K562 (cell line): ENCODE measurements around the gene DNAAF3. TPM values are rescaled to one million over a fixed set of nuclear protein-coding genes. Genes with fewer than 3 reads are reported as not detected.

Experiments used
- CEBPB ChIP-seq: fragments of 450-650 bp; IDR thresholded peaks from 2 replicates; pipeline ENCODE4 v1.6.1; 2016; ENCODE audit warnings: missing genetic modification characterization, missing compliant biosample characterization
- ETV5 ChIP-seq: sonication (generic); formaldehyde crosslinking; IDR thresholded peaks from 2 replicates; pipeline ENCODE4 v1.4.0; 2020; ENCODE audit warnings: low read depth, mild to moderate bottlenecking, missing genetic modification reagents
- ETV6 ChIP-seq, 3 experiments: fragments of 150-350 bp in 1 of 3; sonication (generic) in 1 of 3; formaldehyde crosslinking in 1 of 3; IDR thresholded peaks; 2 replicates each; pipeline versions ENCODE4 v1.6.1 to v1.8.0; 2014 to 2022; ENCODE audit warnings: borderline replicate concordance in 2 of 3, low read depth in 2 of 3, antibody characterized with exemption in 1 of 3, low read length in 1 of 3, mild to moderate bottlenecking in 1 of 3, missing genetic modification reagents in 1 of 3
- HMGN3 ChIP-seq: IDR thresholded peaks from 2 replicates; pipeline ENCODE4 v1.6.1; 2011; ENCODE audit warnings: borderline replicate concordance, low read depth, mild to moderate bottlenecking, mixed read lengths, low read length; ENCODE audit not compliant: insufficient read length; ENCODE audit errors: extremely low read depth
- HOMEZ ChIP-seq: fragments of 250-450 bp; sonication (Bioruptor Pico); IDR thresholded peaks from 2 replicates; pipeline ENCODE4 v1.4.0; 2020; ENCODE audit warnings: mild to moderate bottlenecking, moderate library complexity
- ILF3 ChIP-seq: fragments of 450-650 bp; IDR thresholded peaks from 2 replicates; pipeline ENCODE4 v1.6.1; 2018; ENCODE audit warnings: antibody characterized with exemption, mild to moderate bottlenecking, moderate library complexity, borderline replicate concordance
- MCM3 ChIP-seq: fragments of 450-650 bp; IDR thresholded peaks from 2 replicates; pipeline ENCODE4 v1.6.1; 2016
- MTA2 ChIP-seq: fragments of 450-650 bp; IDR thresholded peaks from 2 replicates; pipeline ENCODE4 v1.6.1; 2016; ENCODE audit warnings: low read depth
- NR2F6 ChIP-seq: fragments of 450-650 bp; formaldehyde crosslinking; IDR thresholded peaks from 2 replicates; pipeline ENCODE4 v1.4.0; 2020; ENCODE audit warnings: mild to moderate bottlenecking
- SMARCE1 ChIP-seq: fragments of 450-650 bp; IDR thresholded peaks from 2 replicates; pipeline ENCODE4 v1.7.1; 2016; ENCODE audit warnings: mild to moderate bottlenecking
- SNAPC5 ChIP-seq: fragments of 250-450 bp; sonication (Bioruptor Pico); IDR thresholded peaks from 2 replicates; pipeline ENCODE4 v1.8.0; 2021; ENCODE audit warnings: moderate library complexity, mild to moderate bottlenecking, inconsistent platforms
- TCF15 ChIP-seq: fragments of 250-450 bp; sonication (Bioruptor Pico); IDR thresholded peaks from 2 replicates; pipeline ENCODE4 v1.8.0; 2022; ENCODE audit warnings: moderate library complexity, mild to moderate bottlenecking, inconsistent platforms
- YY1 ChIP-seq, 3 experiments: IDR thresholded peaks; 2 replicates each; pipeline ENCODE4 v1.6.1; 2011; ENCODE audit warnings: low read length in 2 of 3, mild to moderate bottlenecking in 2 of 3, moderate library complexity in 2 of 3, borderline replicate concordance in 1 of 3, control low read depth in 1 of 3, low read depth in 1 of 3; ENCODE audit not compliant: insufficient read depth in 3 of 3, insufficient replicate concordance in 2 of 3, control insufficient read depth in 1 of 3, insufficient read length in 1 of 3; ENCODE audit errors: extremely low read depth in 1 of 3
- ZC3H8 ChIP-seq: fragments of 450-650 bp; IDR thresholded peaks from 2 replicates; pipeline ENCODE4 v1.6.1; 2017
- ZNF274 ChIP-seq: IDR thresholded peaks from 2 replicates; pipeline ENCODE4 v1.6.1; 2011; ENCODE audit warnings: low read depth, mild to moderate bottlenecking, low read length, moderate library complexity, borderline replicate concordance
- ZNF644 ChIP-seq: fragments of 200-800 bp; sonication (Bioruptor generic); IDR thresholded peaks from 2 replicates; pipeline ENCODE4 v1.6.1; 2016; ENCODE audit warnings: low read depth, missing genetic modification characterization, missing compliant biosample characterization
- ZZZ3 ChIP-seq: fragments of 450-650 bp; IDR thresholded peaks from 2 replicates; pipeline ENCODE4 v1.6.1; 2016; ENCODE audit warnings: antibody characterized with exemption, mild to moderate bottlenecking, moderate library complexity
- polyA plus RNA-seq, 8 experiments: library from polyadenylated mRNA; depleted of rRNA in 4 of 8; stranded (reverse) in 5 of 8; unstranded in 3 of 8; fragments of >200 nt; fragmentation: Nextera tagmentation in 2 of 8; fragmentation: Illumina TruSeq in 1 of 8; extraction: Ambion mirVana in 2 of 8; extraction: Trizol in 1 of 8; gene quantifications; 2 replicates each; pipeline versions ENCODE4 v1.2.1 to v1.2.3, GENCODE V29; 2011 to 2014; ENCODE audit warnings: inconsistent platforms in 1 of 8, missing spikeins in 1 of 8
- total RNA-seq, 7 experiments: library from RNA; depleted of rRNA in 6 of 7; stranded (reverse); fragments of >200 nt in 6 of 7; fragmentation: Illumina TruSeq in 2 of 7; extraction: Trizol in 2 of 7; gene quantifications; 2 replicates each; pipeline versions ENCODE4 v1.2.1 to v1.2.3, GENCODE V29; 2011 to 2021; ENCODE audit warnings: low replicate concordance in 1 of 7
- TF ChIP-seq, protein P1 (sequence below): fragments of 250-450 bp; sonication (Bioruptor Pico); IDR thresholded peaks from 2 replicates; pipeline ENCODE4 v1.5.0; 2022; ENCODE audit warnings: mild to moderate bottlenecking
- TF ChIP-seq, protein P2 (sequence below): sonication (generic); formaldehyde crosslinking; IDR thresholded peaks from 2 replicates; pipeline ENCODE4 v1.8.0; 2022; ENCODE audit warnings: mild to moderate bottlenecking, missing genetic modification reagents

DNAAF3 gene
- total and polyA plus RNA-seq, 9 of the 15 experiments (the other 6 are each of a cell fraction or from before 2014, with no cell fraction given) = 21.6 to 61.5 (median 43.0) TPM

DNA sequence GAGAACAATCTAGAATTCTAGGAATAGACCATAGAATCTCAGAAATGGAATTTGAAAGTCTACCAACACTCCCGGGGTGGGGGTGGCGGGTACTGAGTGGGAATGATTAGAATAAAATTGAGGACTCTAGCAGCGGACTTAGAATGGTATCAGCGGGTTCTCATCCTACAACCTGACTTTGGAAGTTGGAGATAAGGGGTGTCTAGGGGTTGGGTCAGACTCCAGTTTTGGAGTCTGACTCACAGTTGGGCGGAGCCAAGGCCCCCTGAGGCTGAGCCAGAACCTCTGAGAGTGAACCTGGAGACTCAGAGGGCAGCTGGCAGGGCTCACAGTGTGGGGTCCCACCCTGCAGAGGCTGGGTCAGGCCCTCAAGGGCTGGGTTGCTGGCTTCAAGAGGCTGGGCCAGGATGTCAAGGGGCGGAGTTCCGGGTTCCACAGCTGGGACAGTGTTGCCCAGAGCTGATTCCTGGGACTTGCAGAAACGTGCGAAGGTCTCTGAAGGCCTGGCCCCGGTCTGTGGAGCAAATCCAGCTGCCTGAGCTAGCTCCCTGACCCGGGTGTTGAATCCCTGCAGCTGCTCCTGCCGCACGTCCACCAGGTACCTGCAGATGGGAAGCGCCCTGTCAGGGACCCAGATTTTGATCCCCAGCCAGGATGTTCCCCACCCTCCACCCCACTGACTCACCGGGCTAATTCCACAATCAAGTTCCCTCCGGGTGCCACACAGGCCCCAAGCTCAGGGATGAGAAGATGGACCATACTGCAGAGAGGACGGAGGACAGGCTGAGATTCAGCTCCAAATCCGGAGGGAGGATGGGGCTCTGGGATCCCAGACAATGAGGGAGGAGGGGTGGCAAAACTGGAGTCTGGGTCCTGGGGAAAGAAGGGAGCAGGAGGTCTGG, 7.3 kb downstream of the DNAAF3 start (continued):
- TF ChIP-seq MTA2 = peak; percentile 48
- no peak for TF ChIP-seq ZNF274
- TF ChIP-seq CEBPB = no peak
- peak in 1 of 2 experiments; percentile 18; a peak in 1 of 4 replicates for TF ChIP-seq ETV6 (IDR thresholded peaks at IDR 0.05; ENCODE audit: borderline replicate concordance in 1 of 2, low read depth in 2 of 2, low read length in 1 of 2)
- no peak for TF ChIP-seq ETV6 (CRISPR knock-in tag; IDR thresholded peaks at IDR 0.05; ENCODE audit: borderline replicate concordance)
- no peak for TF ChIP-seq ZNF644 (tag)
- TF ChIP-seq ETV5 (CRISPR knock-in tag) = 0 out of 2 replicates have a peak, but pooled peaks have one; percentile 37
- no peak for TF ChIP-seq ZZZ3
- TF ChIP-seq HOMEZ = no peak
- TF ChIP-seq YY1 (IDR thresholded peaks at IDR 0.05; ENCODE audit: borderline replicate concordance in 1 of 3, control insufficient read depth in 1 of 3, extremely low read depth in 1 of 3, insufficient read depth in 3 of 3, insufficient read length in 1 of 3, insufficient replicate concordance in 2 of 3, low read depth in 1 of 3, low read length in 2 of 3) = peak in 1 of 3 experiments; percentile 43
- no peak for TF ChIP-seq SNAPC5 (CRISPR knock-in tag)
- no peak for TF ChIP-seq TCF15
- no peak for TF ChIP-seq ZC3H8
- TF ChIP-seq, protein P1, sequence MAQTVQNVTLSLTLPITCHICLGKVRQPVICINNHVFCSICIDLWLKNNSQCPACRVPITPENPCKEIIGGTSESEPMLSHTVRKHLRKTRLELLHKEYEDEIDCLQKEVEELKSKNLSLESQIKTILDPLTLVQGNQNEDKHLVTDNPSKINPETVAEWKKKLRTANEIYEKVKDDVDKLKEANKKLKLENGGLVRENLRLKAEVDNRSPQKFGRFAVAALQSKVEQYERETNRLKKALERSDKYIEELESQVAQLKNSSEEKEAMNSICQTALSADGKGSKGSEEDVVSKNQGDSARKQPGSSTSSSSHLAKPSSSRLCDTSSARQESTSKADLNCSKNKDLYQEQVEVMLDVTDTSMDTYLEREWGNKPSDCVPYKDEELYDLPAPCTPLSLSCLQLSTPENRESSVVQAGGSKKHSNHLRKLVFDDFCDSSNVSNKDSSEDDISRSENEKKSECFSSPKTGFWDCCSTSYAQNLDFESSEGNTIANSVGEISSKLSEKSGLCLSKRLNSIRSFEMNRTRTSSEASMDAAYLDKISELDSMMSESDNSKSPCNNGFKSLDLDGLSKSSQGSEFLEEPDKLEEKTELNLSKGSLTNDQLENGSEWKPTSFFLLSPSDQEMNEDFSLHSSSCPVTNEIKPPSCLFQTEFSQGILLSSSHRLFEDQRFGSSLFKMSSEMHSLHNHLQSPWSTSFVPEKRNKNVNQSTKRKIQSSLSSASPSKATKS (CRISPR knock-in tag) = no peak
- TF ChIP-seq NR2F6 (CRISPR knock-in tag) = no peak
- no peak for TF ChIP-seq ILF3
- TF ChIP-seq, protein P2, sequence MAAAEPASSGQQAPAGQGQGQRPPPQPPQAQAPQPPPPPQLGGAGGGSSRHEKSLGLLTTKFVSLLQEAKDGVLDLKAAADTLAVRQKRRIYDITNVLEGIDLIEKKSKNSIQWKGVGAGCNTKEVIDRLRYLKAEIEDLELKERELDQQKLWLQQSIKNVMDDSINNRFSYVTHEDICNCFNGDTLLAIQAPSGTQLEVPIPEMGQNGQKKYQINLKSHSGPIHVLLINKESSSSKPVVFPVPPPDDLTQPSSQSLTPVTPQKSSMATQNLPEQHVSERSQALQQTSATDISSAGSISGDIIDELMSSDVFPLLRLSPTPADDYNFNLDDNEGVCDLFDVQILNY = no peak
- no peak for TF ChIP-seq MCM3
- peak; percentile 91 for TF ChIP-seq SMARCE1
- peak; percentile 30 for TF ChIP-seq HMGN3
